Retinal pigment epithelial cell (primary cell): ENCODE results near the gene RNU4-1.

Experiments used
- DNase-seq: peaks from one replicate; pipeline ENCODE4 v3.0.0-alpha.2; 2010; ENCODE audit warnings: low read depth
- H3K4me3 ChIP-seq: 2 replicates; pipeline ENCODE4 v1.5.1; 2011; ENCODE audit warnings: mild to moderate bottlenecking, low read length, control low read depth, moderate library complexity
- TF ChIP-seq, protein P1 (sequence below): conservative IDR thresholded peaks from 2 replicates; pipeline ENCODE4 v1.5.1; 2011; ENCODE audit warnings: low read depth, low read length, control low read depth, inconsistent platforms

RNU4-1 gene

GRCh38 chr12:120287491-120287890 is 5.5 kb downstream of the RNU4-1 start:
- no peak overlapping the region for H3K4me3 ChIP-seq
- DNase-seq, result no peak
- TF ChIP-seq, protein P1, sequence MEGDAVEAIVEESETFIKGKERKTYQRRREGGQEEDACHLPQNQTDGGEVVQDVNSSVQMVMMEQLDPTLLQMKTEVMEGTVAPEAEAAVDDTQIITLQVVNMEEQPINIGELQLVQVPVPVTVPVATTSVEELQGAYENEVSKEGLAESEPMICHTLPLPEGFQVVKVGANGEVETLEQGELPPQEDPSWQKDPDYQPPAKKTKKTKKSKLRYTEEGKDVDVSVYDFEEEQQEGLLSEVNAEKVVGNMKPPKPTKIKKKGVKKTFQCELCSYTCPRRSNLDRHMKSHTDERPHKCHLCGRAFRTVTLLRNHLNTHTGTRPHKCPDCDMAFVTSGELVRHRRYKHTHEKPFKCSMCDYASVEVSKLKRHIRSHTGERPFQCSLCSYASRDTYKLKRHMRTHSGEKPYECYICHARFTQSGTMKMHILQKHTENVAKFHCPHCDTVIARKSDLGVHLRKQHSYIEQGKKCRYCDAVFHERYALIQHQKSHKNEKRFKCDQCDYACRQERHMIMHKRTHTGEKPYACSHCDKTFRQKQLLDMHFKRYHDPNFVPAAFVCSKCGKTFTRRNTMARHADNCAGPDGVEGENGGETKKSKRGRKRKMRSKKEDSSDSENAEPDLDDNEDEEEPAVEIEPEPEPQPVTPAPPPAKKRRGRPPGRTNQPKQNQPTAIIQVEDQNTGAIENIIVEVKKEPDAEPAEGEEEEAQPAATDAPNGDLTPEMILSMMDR, result no peak

DNA sequence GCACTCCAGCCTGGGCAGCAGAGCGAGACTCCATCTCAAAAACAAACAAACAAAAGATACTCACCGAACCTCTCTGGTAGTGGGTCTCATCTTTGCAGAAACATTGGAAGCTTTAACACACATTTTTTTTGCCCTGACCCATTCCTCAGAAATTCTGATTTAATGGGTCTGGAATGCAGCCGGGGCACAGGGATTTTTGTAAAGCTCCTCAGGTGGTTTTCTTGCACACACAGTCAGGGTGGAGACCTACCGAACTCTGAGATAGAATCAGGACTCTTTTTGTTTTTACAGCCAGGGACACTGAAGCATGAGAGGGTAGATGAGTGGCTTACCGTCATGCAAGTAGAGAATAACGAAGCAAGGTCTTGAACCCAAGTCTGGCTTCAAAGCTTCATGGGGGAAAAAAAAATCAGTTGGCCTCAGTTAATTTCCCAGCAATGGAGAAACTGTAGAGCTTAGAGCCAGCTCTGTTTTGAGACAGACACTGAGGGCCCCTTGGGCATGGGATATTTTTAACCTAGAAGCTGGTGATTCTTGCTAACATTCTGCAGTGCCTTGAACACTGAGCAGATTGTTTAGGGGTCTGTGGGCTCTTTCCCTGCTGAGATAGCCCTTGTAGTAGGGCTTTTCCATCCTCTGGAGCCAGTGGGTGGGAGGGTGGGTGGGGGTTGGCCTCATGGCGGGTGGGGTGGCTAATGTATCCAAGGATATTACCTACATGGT is 6.1 kb downstream of the RNU4-1 start:
- TF ChIP-seq, protein P1, result no peak
- no peak for DNase-seq
- H3K4me3 ChIP-seq, result no peak overlapping the region

DNA sequence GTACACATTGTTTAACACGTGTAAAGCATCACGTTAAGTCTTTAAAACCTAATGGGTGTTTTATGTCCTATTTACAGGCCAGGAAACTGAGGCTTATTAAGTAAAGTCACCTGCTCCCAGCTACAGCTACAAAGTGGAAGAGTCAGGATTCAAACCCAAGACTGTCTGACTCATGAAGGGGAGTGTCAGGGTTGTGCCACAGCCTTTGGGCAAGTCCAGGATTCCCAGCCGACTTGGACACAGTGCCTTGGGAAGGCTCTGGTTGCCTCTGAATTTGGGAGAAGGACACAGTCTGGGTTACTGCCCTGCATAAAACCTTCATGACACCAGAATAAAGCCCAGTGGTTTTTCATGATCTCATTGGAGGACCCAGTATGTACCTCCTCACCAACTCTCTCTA is 8.7 kb downstream of the RNU4-1 start:
- no peak overlapping the region for H3K4me3 ChIP-seq
- no peak for DNase-seq
- TF ChIP-seq, protein P1, result no peak

DNA sequence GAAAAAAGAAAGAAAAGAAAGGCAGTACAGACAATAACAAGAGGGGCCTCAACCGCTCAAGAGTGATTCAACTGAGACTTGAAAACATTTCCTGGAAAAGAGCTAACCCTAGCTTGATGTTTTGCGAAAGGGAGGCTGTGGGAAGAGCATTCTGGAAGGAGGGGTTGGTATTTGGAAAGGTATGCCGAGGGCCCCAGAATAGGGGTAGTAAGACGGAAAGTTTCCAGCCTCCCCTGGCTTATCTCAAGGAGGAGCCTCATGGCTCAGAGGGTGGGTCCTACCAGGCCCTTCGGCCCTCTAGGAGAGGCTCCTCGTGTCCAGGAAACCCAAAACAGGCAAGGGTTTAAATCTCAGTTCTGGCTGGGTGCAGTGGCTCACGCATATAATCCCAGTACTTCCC is 9.7 kb downstream of the RNU4-1 start:
- no peak for DNase-seq
- no peak overlapping the region for H3K4me3 ChIP-seq
- TF ChIP-seq, protein P1, result no peak

- DNase-seq, result no peak
- no peak overlapping the region for H3K4me3 ChIP-seq
- TF ChIP-seq, protein P1, result no peak
Observed at GRCh38 chr12:120278137-120279069, 14.6 kb downstream of the RNU4-1 start.

- TF ChIP-seq, protein P1, result no peak
- no peak for DNase-seq
- H3K4me3 ChIP-seq, result no peak overlapping the region
Observed at GRCh38 chr12:120276734-120277133, 16.3 kb downstream of the RNU4-1 start.
